NCI-H748 (cell line): Measurements from ENCODE around the gene PPIP5K1.

Experiments used
- DNase-seq: peaks from one replicate; lab custom pipeline; 2025; ENCODE audit not compliant: unreplicated experiment; lab: John Stamatoyannopoulos, UW

The PPIP5K1 gene

GRCh38 chr15:43492673-43493601 is 97.1 kb downstream of the PPIP5K1 start, which contains the start of gene TP53BP1:
TP53BP1 (minus strand) TSS chr15:43493156; CDS start chr15:43493043, 113 bp downstream.
- peak; percentile 93 for DNase-seq

- peak; percentile 32 for DNase-seq
Measured at GRCh38 chr15:43492266-43492665, 97.7 kb downstream of the PPIP5K1 start.

- DNase-seq, result peak; percentile 7
Measured at GRCh38 chr15:43489191-43489590, 100.8 kb downstream of the PPIP5K1 start.

GRCh38 chr15:43488790-43489189 is 101.2 kb downstream of the PPIP5K1 start:
- no peak for DNase-seq

DNA sequence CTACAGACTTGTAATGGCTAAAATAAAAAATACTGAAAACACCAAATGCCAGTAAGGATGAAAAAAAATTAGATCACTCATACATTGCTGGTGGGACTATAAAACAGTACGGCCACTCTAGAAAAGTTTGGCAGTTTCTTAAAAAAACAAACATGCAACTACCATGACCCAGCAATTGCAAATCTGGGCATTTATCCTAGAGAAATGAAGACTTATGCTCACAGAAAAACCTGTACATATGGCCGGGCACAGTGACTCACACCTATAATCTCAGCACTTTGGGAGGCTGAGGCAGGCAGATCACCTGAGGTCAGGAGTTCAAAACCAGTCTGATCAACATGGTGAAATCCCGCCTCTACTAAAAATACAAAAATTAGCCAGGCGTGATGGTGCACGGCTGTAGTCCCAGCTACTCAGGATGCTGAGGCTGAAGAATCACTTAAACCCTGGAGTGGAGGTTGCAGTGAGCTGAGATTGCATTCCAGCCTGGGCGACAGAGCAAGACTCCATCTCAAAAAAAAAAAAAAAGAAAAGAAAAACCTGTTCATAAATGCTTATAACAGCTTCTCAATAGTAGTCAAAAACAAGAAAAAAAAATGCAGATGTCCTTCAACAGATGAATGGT is 102.6 kb downstream of the PPIP5K1 start:
- no peak for DNase-seq

- no peak for DNase-seq
Measured at GRCh38 chr15:43484455-43484854, 105.6 kb downstream of the PPIP5K1 start.
